BJ (cell line): ENCODE data around the gene COL12A1. TPM values are rescaled to one million over a fixed set of nuclear protein-coding genes. Genes with fewer than 3 reads are reported as not detected.

Experiments
- CTCF ChIA-PET: fragments of 350-600 bp; formaldehyde crosslinking; extraction: SDS; loops from one replicate; lab custom pipeline; 2021; ENCODE audit warnings: antibody characterized with exemption, inconsistent platforms; lab: Yijun Ruan, JAX
- POLR2A ChIA-PET: fragments of 300-600 bp; sonication (Branson Sonifier 250); formaldehyde crosslinking; extraction: SDS; loops from one replicate; lab custom pipeline; 2021; ENCODE audit warnings: antibody characterized with exemption; lab: Charles Lee
- DNase-seq: peaks from one replicate; pipeline ENCODE4 v3.0.0-alpha.2; 2011; ENCODE audit warnings: low read depth
- H3K27me3 ChIP-seq: 2 replicates; pipeline ENCODE4 v1.6.0; 2011; ENCODE audit warnings: low read length; ENCODE audit not compliant: control insufficient read depth, insufficient read depth
- H3K36me3 ChIP-seq: 2 replicates; pipeline ENCODE4 v1.5.1; 2011; ENCODE audit warnings: low read length; ENCODE audit not compliant: control insufficient read depth, insufficient read depth
- H3K4me3 ChIP-seq: 2 replicates; pipeline ENCODE4 v1.5.1; 2011; ENCODE audit warnings: low read depth, mild to moderate bottlenecking, control low read depth, low read length
- CTCF ChIP-seq: IDR thresholded peaks from 2 replicates; pipeline ENCODE4 v1.5.1; 2011; ENCODE audit warnings: low read depth, mild to moderate bottlenecking, control low read depth, inconsistent platforms, low read length, moderate library complexity; ENCODE audit not compliant: insufficient read depth
- polyA plus RNA-seq: library from polyadenylated mRNA; depleted of rRNA; stranded (reverse); fragments of >200 nt; gene quantifications from 2 replicates; pipeline ENCODE4 v1.2.3, GENCODE V29; 2011

Gene COL12A1
- polyA plus RNA-seq, 1 experiment, result 1,308 TPM

- POLR2A ChIA-PET, result no interaction called here
- CTCF ChIA-PET, result interaction anchor here (1.0 kb wide), 1 partner anchor 314 kb away, joined by 3 read pairs; no protein-coding TSS in a partner anchor
- TF ChIP-seq CTCF, result 0 out of 2 replicates have a peak, but pooled peaks have one; percentile 5
- no peaks in the 10 kb centered on the region for H3K27me3 ChIP-seq
- DNase-seq, result no peak
- no peaks in the 10 kb centered on the region for H3K36me3 ChIP-seq
- H3K4me3 ChIP-seq, result no peak overlapping the region
Observed at GRCh38 chr6:75213732-75214131, 7.9 kb upstream of the COL12A1 start.

GRCh38 chr6:75213112-75213511, 7.3 kb upstream of the COL12A1 start:
- no peak for TF ChIP-seq CTCF
- no peak for DNase-seq
- no peaks in the 10 kb centered on the region for H3K27me3 ChIP-seq

GRCh38 chr6:75211920-75212590, 6.2 kb upstream of the COL12A1 start:
- H3K4me3 ChIP-seq, result no peak overlapping the region
- H3K27me3 ChIP-seq, result no peaks in the 10 kb centered on the region
- DNase-seq, result no peak
- TF ChIP-seq CTCF, result no peak
- no peaks in the 10 kb centered on the region for H3K36me3 ChIP-seq
- ChIA-PET POLR2A (no interaction called here), CTCF (interaction anchor here (0.9 to 10.6 kb wide), 18 partner anchors 9 to 1527 kb away, joined by 3 to 130 read pairs (median 7); no protein-coding TSS in a partner anchor)

More at GRCh38 chr6:75213112-75213511, 7.3 kb upstream of the COL12A1 start:
- Histone ChIP-seq H3K36me3 (no peaks in the 10 kb centered on the region), H3K4me3 (no peak overlapping the region)
- POLR2A ChIA-PET, result no interaction called here
- CTCF ChIA-PET, result interaction anchor here (0.8 to 1.0 kb wide), 2 partner anchors 10 to 314 kb away, joined by 3 read pairs; no protein-coding TSS in a partner anchor

- H3K4me3 ChIP-seq, result no peak overlapping the region
- ChIA-PET POLR2A (no interaction called here), CTCF (interaction anchor here (0.7 to 10.6 kb wide), 25 partner anchors 10 to 1534 kb away, joined by 3 to 130 read pairs (median 6); no protein-coding TSS in a partner anchor)
- H3K27me3 ChIP-seq, result no peaks in the 10 kb centered on the region
- no peaks in the 10 kb centered on the region for H3K36me3 ChIP-seq
- DNase-seq, result no peak
- TF ChIP-seq CTCF, result peak; percentile 70
Observed at GRCh38 chr6:75210885-75211739, 5.3 kb upstream of the COL12A1 start.
